Heart left ventricle (tissue), 13 donors: ENCODE results near the gene SORCS2.

ENCODE experiments used
- CTCF ChIP-seq, 12 donors: fragments of 200-600 bp; sonication (generic) in 4 of 12; IDR thresholded peaks; one replicate each; pipeline versions ENCODE4 v1.5.0 to v1.8.0; 2018 to 2022; ENCODE audit warnings: antibody characterized with exemption in 12 of 12, mild to moderate bottlenecking in 5 of 12
- POLR2A ChIP-seq, 2 donors: fragments of 450-650 bp; IDR thresholded peaks; one replicate each; pipeline ENCODE4 v1.6.1; 2017; ENCODE audit warnings: antibody characterized with exemption in 2 of 2, mild to moderate bottlenecking in 2 of 2, moderate library complexity in 2 of 2
- donor health status: ischemic (EF 13 %, LVEDD 7.1; RV severe dilation, severe dysfunction).
- donor health status: DM: no; HTN: yes; CAD: no.
- donor health status: DM: no; HTN: no; CAD: no.
- donor health status: ischemic (EF 25% LVEDD 6.9; RV normal size, moderate dysfunction).
- donor health status: ischemic (EF 25% LVEDD 5.7; RV mildly dilated, moderate dysfunction).
- donor health status: ischemic (EF 35%, LVEDD 5.7; RV mildly dilated, moderate dysfunction).
- donor health status: nonischemic (EF 11% LVEDD 7.7; RV severe dilation, severe dysfunction).
- donor health status: DM: yes; HTN: yes; CAD: no.
- donor health status: PGD.
- donor health status: ischemic (EF 29% LVEDD 5.4; RV normal size, mild dysfunction).
- donor health status: nonischemic (EF 23%, LVEDD 6.1; RV moderate dilation, normal function).

DNA sequence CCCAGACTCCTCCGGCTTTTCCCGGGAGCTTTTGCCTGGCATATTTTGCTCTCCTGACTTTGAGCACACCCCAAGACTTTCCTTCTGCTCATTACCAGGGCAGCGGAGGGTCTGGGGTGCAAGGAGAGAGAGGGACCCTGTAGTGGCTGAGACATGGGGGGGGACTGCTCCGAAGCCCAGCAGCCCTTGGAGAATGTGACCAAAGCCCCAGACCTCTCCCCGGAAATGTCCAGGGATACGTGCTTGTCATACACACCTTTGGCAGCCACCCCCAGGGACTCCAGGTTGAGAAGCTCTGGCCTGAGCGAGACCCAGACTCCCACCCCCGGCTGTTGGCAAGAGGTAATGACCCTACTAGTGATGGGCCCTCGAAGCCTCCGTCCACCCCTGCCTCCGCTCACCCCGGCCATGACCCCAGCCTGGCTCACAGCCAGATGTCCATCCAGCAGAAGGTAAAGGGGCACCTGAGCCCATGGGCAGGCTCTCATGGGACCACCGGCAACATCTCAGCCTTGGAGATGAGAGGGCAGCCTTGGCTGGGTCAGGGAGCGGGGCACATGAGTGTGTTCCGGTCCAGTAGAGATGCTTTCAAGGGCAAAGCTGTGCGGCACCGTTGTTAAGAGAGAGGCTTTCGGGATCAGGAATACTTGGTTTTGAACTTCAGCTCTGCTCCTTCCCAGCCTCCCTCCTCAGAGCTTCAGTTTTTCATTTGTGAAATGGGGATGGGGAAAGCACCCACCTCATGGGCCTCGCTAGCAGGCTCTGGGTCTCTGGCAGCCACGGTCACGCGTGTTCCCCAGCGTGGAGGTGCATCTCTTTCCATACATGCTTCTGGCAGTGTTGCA is 240.4 kb downstream of the SORCS2 start:
- no peak for TF ChIP-seq CTCF (IDR thresholded peaks at IDR 0.05)
- TF ChIP-seq POLR2A (IDR thresholded peaks at IDR 0.05): no peak
